ENCODE data around the gene PSIP1. TPM values are rescaled to one million over a fixed set of nuclear protein-coding genes. Genes with fewer than 3 reads are reported as not detected.

Gene PSIP1
- polyA plus RNA-seq, 1 donor (not counting 4 experiments of a cell fraction or from before 2014, with no cell fraction given), result 14.7 TPM

GRCh38 chr9:15484802-15485201 is 26.0 kb downstream of the PSIP1 start:
- Histone ChIP-seq H3K9me1 (ENCODE audit: control insufficient read depth, extremely low read depth, insufficient read depth, low read length) (no peaks in the 10 kb centered on the region), H3K4me3 (ENCODE audit: control insufficient read depth in 2 of 3, extremely low read depth in 1 of 3, insufficient read depth in 2 of 3, low read depth in 1 of 3, low read length in 3 of 3) (no peak overlapping the region), H3K9me3 (ENCODE audit: control insufficient read depth, low read depth, low read length) (no peaks in the 10 kb centered on the region), H3K27ac (ENCODE audit: control insufficient read depth, insufficient read depth, low read length) (no peak overlapping the region), H3K4me1 (ENCODE audit: control insufficient read depth, extremely low read depth, insufficient read depth, low read length) (no peaks in the 10 kb centered on the region), H3K27me3 (ENCODE audit: control insufficient read depth, extremely low read depth, insufficient read depth, low read length) (no peaks in the 10 kb centered on the region), H3K4me2 (ENCODE audit: control insufficient read depth, extremely low read depth, insufficient read depth, low read depth, low read length) (no peak overlapping the region), H3K36me3 (ENCODE audit: control insufficient read depth in 2 of 2, extremely low read depth in 1 of 2, insufficient read depth in 2 of 2, low read length in 2 of 2) (no peaks in the 10 kb centered on the region), H4K20me1 (ENCODE audit: control insufficient read depth, extremely low read depth, insufficient read depth, low read length) (no peaks in the 10 kb centered on the region), H2AFZ (ENCODE audit: control insufficient read depth, low read length) (no peak overlapping the region), H3K9ac (ENCODE audit: control insufficient read depth, extremely low read depth, insufficient read depth, low read length) (no peak overlapping the region), H3K79me2 (ENCODE audit: control insufficient read depth, insufficient read depth, low read length) (no peaks in the 10 kb centered on the region)
- TF ChIP-seq CTCF (optimal IDR thresholded peaks at IDR 0.05 in 1 of 3, IDR thresholded peaks at IDR 0.05 in 1 of 3, conservative IDR thresholded peaks at IDR 0.05 in 1 of 3; ENCODE audit: extremely low read depth in 1 of 3, insufficient read depth in 2 of 3, low read length in 3 of 3) (no peak), EZH2 (IDR thresholded peaks at IDR 0.05; ENCODE audit: low read length) (no peak)
- DNase-seq (ENCODE audit: low read depth, low spot score) (no peak), FAIRE-seq (no peak)
- dilution Hi-C loops (cut with MboI; ENCODE audit: extremely low pct_ligation_motif_present, low sequenced_read_pairs), result no loop called here

- Histone ChIP-seq H3K27ac (ENCODE audit: control insufficient read depth, insufficient read depth, low read length) (no peak overlapping the region), H3K4me1 (ENCODE audit: control insufficient read depth, extremely low read depth, insufficient read depth, low read length) (no peaks in the 10 kb centered on the region), H4K20me1 (ENCODE audit: control insufficient read depth, extremely low read depth, insufficient read depth, low read length) (no peaks in the 10 kb centered on the region), H3K9me1 (ENCODE audit: control insufficient read depth, extremely low read depth, insufficient read depth, low read length) (no peaks in the 10 kb centered on the region), H3K4me2 (ENCODE audit: control insufficient read depth, extremely low read depth, insufficient read depth, low read depth, low read length) (no peak overlapping the region), H2AFZ (ENCODE audit: control insufficient read depth, low read length) (no peak overlapping the region), H3K9me3 (ENCODE audit: control insufficient read depth, low read depth, low read length) (no peaks in the 10 kb centered on the region), H3K79me2 (ENCODE audit: control insufficient read depth, insufficient read depth, low read length) (no peaks in the 10 kb centered on the region), H3K36me3 (ENCODE audit: control insufficient read depth in 2 of 2, extremely low read depth in 1 of 2, insufficient read depth in 2 of 2, low read length in 2 of 2) (no peaks in the 10 kb centered on the region), H3K4me3 (ENCODE audit: control insufficient read depth in 2 of 3, extremely low read depth in 1 of 3, insufficient read depth in 2 of 3, low read depth in 1 of 3, low read length in 3 of 3) (no peak overlapping the region), H3K27me3 (ENCODE audit: control insufficient read depth, extremely low read depth, insufficient read depth, low read length) (no peaks in the 10 kb centered on the region), H3K9ac (ENCODE audit: control insufficient read depth, extremely low read depth, insufficient read depth, low read length) (no peak overlapping the region)
- dilution Hi-C loops (cut with MboI; ENCODE audit: extremely low pct_ligation_motif_present, low sequenced_read_pairs), result no loop called here
- no peak for DNase-seq (ENCODE audit: low read depth, low spot score)
- TF ChIP-seq CTCF (optimal IDR thresholded peaks at IDR 0.05 in 1 of 3, IDR thresholded peaks at IDR 0.05 in 1 of 3, conservative IDR thresholded peaks at IDR 0.05 in 1 of 3; ENCODE audit: extremely low read depth in 1 of 3, insufficient read depth in 2 of 3, low read length in 3 of 3), result no peak
- TF ChIP-seq EZH2 (IDR thresholded peaks at IDR 0.05; ENCODE audit: low read length), result no peak
- FAIRE-seq, result no peak
Observed at GRCh38 chr9:15482146-15482545, 28.6 kb downstream of the PSIP1 start.
